Measurements from ENCODE around the gene LYRM1.

DNA sequence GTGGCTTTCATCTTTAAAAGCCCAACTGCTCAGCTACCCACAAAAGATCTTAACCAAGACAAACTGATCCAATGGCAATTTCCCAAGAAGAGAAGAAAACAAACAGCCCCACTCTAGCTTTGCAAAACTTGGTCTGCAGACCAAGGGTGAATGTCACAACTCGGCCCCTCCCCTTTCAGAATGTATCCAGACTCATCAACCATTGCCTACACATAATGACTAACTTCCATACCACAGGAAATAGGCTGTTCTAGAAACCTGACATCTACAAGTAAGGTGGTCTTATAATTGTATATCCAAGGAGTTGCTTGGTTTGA, 16.4 kb upstream of the LYRM1 start:
- TF ChIP-seq EZH2 (IDR thresholded peaks at IDR 0.05) = no peak
- TF ChIP-seq POLR2AphosphoS5 (IDR thresholded peaks at IDR 0.05; ENCODE audit: borderline replicate concordance, low read depth, low read length) = no peak
